ENCODE results near the gene HSPG2. TPM values are rescaled to one million over a fixed set of nuclear protein-coding genes. Genes with fewer than 3 reads are reported as not detected.

Gene HSPG2
- total and polyA plus RNA-seq, 2 donors (not counting 1 experiment from before 2014, with no cell fraction given): 2.0 to 4.5 TPM

DNA sequence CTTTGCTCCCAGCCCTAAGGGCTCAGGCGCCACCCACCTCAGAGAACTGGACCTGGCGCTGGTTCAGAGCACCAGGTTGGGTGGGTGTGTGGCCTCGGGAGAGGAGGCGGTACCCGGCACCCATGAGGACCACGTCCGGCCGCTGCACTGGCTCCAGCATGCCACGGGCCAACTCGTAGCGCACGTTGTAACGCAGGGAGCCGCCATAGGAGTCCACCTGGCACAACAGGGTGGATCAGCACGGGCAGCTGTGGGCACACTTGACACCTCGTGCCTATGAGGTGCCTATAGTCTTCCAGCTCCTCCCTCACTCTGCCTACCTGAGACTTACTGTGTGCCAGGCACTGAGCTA, 56.5 kb downstream of the HSPG2 start:
- ChIA-PET POLR2A (no interaction called here), CTCF (no interaction called here)
- no peaks in the 10 kb centered on the region for H3K4me1 Mint-ChIP-seq
- H3K27me3 Mint-ChIP-seq: no peaks in the 10 kb centered on the region
- no peak overlapping the region for H3K4me3 ChIP-seq (ENCODE audit: control extremely low read depth in 1 of 5, extremely low read depth in 1 of 5, insufficient read depth in 1 of 5, low read depth in 2 of 5, low read length in 4 of 5)
- H3K4me3 Mint-ChIP-seq: no peak overlapping the region
- no peak for DNase-seq
- H3K4me1 ChIP-seq (ENCODE audit: control insufficient read depth in 2 of 2, insufficient read depth in 2 of 2, low read length in 2 of 2): no peaks in the 10 kb centered on the region
- H3K9ac ChIP-seq (ENCODE audit: low read length): no peak overlapping the region
- WGBS (ENCODE audit: insufficient coverage): 92% methylated on average over 16 of the region's 16 CpGs
- no peaks in the 10 kb centered on the region for H3K79me2 ChIP-seq (ENCODE audit: control insufficient read depth, insufficient read depth, low read length)
- no peaks in the 10 kb centered on the region for H3K27me3 ChIP-seq (replicated peaks in 1 of 4; ENCODE audit: control extremely low read depth in 1 of 4, control insufficient read depth in 3 of 4, insufficient read depth in 4 of 4, low read length in 3 of 4)
- H3K27ac ChIP-seq (ENCODE audit: low read length in 2 of 2): no peak overlapping the region
- no peaks in the 10 kb centered on the region for H4K20me1 ChIP-seq (ENCODE audit: control insufficient read depth, insufficient read depth, low read length, poor library complexity, severe bottlenecking)
- intact Hi-C loops (cut with micrococcal nuclease): no loop called here
- H3K27ac Mint-ChIP-seq: no peak overlapping the region
- H3K9me3 ChIP-seq (ENCODE audit: control extremely low read depth in 1 of 3, control insufficient read depth in 2 of 3, insufficient read depth in 1 of 3, low read length in 2 of 3): no peaks in the 10 kb centered on the region
- ATAC-seq (ENCODE audit: low read depth): no peak
- no peak overlapping the region for H2AFZ ChIP-seq (ENCODE audit: insufficient read depth, low read depth, low read length, poor library complexity, severe bottlenecking)
- no peak for TF ChIP-seq EZH2 (IDR thresholded peaks at IDR 0.05; ENCODE audit: borderline replicate concordance, insufficient read depth, low read depth, low read length, poor library complexity, severe bottlenecking)
- TF ChIP-seq, protein P1, sequence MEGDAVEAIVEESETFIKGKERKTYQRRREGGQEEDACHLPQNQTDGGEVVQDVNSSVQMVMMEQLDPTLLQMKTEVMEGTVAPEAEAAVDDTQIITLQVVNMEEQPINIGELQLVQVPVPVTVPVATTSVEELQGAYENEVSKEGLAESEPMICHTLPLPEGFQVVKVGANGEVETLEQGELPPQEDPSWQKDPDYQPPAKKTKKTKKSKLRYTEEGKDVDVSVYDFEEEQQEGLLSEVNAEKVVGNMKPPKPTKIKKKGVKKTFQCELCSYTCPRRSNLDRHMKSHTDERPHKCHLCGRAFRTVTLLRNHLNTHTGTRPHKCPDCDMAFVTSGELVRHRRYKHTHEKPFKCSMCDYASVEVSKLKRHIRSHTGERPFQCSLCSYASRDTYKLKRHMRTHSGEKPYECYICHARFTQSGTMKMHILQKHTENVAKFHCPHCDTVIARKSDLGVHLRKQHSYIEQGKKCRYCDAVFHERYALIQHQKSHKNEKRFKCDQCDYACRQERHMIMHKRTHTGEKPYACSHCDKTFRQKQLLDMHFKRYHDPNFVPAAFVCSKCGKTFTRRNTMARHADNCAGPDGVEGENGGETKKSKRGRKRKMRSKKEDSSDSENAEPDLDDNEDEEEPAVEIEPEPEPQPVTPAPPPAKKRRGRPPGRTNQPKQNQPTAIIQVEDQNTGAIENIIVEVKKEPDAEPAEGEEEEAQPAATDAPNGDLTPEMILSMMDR (IDR thresholded peaks at IDR 0.05): no peak
- H3K4me2 ChIP-seq (replicated peaks; ENCODE audit: low read depth, low read length, poor library complexity, severe bottlenecking): no peak overlapping the region
- H3K36me3 ChIP-seq (replicated peaks in 1 of 2; ENCODE audit: control extremely low read depth in 1 of 2, control insufficient read depth in 1 of 2, extremely low read depth in 1 of 2, insufficient read depth in 2 of 2, low read length in 1 of 2): no peaks in the 10 kb centered on the region
- no peaks in the 10 kb centered on the region for H3K9me3 Mint-ChIP-seq (ENCODE audit: insufficient read depth)

DNA sequence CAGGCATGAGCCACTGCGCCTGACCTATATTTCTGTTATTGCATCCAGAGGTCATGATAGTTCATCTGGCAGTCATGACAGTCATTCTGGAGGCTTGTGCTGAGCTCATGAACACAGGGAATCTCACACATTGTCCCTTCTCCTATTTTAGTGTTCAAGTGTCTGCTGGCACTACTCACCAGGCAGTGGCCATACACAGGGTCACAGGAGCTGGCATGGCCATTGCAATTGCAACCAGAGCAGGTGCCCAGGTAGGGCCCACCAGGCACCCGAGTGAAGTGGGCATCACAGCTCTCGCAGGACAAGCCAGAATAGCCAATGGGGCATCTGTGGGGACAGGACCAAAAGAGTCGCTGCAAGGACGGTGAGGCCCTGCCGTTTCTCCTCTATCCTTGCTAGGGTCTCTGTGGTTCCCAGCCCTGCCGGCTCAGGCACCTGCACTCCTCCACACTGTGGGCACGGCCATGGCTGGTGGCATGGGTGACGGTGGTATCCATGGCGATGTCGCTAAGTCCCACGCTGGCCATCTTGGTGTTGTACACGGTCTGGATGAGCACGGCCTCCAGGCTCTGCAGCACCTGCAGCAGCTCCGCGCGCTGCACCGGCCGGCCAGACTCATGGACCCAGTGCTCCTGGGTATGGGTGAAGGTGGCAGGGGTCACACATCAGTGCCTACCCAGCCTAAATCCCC, 57.0 kb downstream of the HSPG2 start:
- DNase-seq: no peak
- no peak for ATAC-seq (ENCODE audit: low read depth)
- no peaks in the 10 kb centered on the region for H3K27me3 ChIP-seq (replicated peaks in 1 of 4; ENCODE audit: control extremely low read depth in 1 of 4, control insufficient read depth in 3 of 4, insufficient read depth in 4 of 4, low read length in 3 of 4)
- no peak overlapping the region for H3K4me3 ChIP-seq (ENCODE audit: control extremely low read depth in 1 of 5, extremely low read depth in 1 of 5, insufficient read depth in 1 of 5, low read depth in 2 of 5, low read length in 4 of 5)
- WGBS (ENCODE audit: insufficient coverage): 96% methylated on average over 14 of the region's 19 CpGs
- H3K79me2 ChIP-seq (ENCODE audit: control insufficient read depth, insufficient read depth, low read length): no peaks in the 10 kb centered on the region
- ChIA-PET POLR2A (no interaction called here), CTCF (no interaction called here)
- H3K36me3 ChIP-seq (replicated peaks in 1 of 2; ENCODE audit: control extremely low read depth in 1 of 2, control insufficient read depth in 1 of 2, extremely low read depth in 1 of 2, insufficient read depth in 2 of 2, low read length in 1 of 2): no peaks in the 10 kb centered on the region
- TF ChIP-seq, protein P1 (IDR thresholded peaks at IDR 0.05): no peak
- no peak for TF ChIP-seq EZH2 (IDR thresholded peaks at IDR 0.05; ENCODE audit: borderline replicate concordance, insufficient read depth, low read depth, low read length, poor library complexity, severe bottlenecking)
- no peaks in the 10 kb centered on the region for H3K4me1 Mint-ChIP-seq
- no peaks in the 10 kb centered on the region for H3K27me3 Mint-ChIP-seq
- H3K4me2 ChIP-seq (replicated peaks; ENCODE audit: low read depth, low read length, poor library complexity, severe bottlenecking): no peak overlapping the region
- H3K27ac ChIP-seq (ENCODE audit: low read length in 2 of 2): no peak overlapping the region
- no peaks in the 10 kb centered on the region for H3K9me3 Mint-ChIP-seq (ENCODE audit: insufficient read depth)
- no peak overlapping the region for H2AFZ ChIP-seq (ENCODE audit: insufficient read depth, low read depth, low read length, poor library complexity, severe bottlenecking)
- intact Hi-C loops (cut with micrococcal nuclease): no loop called here
- H3K9ac ChIP-seq (ENCODE audit: low read length): no peak overlapping the region
- H4K20me1 ChIP-seq (ENCODE audit: control insufficient read depth, insufficient read depth, low read length, poor library complexity, severe bottlenecking): no peaks in the 10 kb centered on the region
- no peak overlapping the region for H3K27ac Mint-ChIP-seq
- no peaks in the 10 kb centered on the region for H3K9me3 ChIP-seq (ENCODE audit: control extremely low read depth in 1 of 3, control insufficient read depth in 2 of 3, insufficient read depth in 1 of 3, low read length in 2 of 3)
- no peaks in the 10 kb centered on the region for H3K4me1 ChIP-seq (ENCODE audit: control insufficient read depth in 2 of 2, insufficient read depth in 2 of 2, low read length in 2 of 2)
- H3K4me3 Mint-ChIP-seq: no peak overlapping the region

Measured in B cell (primary cell).